ENCODE results near the gene KRTAP25-1.

Gene KRTAP25-1

GRCh38 chr21:30248844-30249243 is 40.5 kb downstream of the KRTAP25-1 start:
- DNase-seq = no peak

- DNase-seq = no peak
Observed at GRCh38 chr21:30245061-30245460, 44.3 kb downstream of the KRTAP25-1 start.

- no peak for DNase-seq
Observed at GRCh38 chr21:30243691-30244090, 45.6 kb downstream of the KRTAP25-1 start.

GRCh38 chr21:30240661-30241060 is 48.7 kb downstream of the KRTAP25-1 start:
- DNase-seq = no peak

All from activated naive CD4-positive, alpha-beta T cell treated with Interleukin-2 at 50 U/mL for 16 hours (primary cell).